NCI-H1105 (cell line): ENCODE data around the gene GTF3A.

ENCODE experiments used
- DNase-seq: peaks from one replicate; lab custom pipeline; 2025; lab: John Stamatoyannopoulos, UW

GTF3A gene

DNA sequence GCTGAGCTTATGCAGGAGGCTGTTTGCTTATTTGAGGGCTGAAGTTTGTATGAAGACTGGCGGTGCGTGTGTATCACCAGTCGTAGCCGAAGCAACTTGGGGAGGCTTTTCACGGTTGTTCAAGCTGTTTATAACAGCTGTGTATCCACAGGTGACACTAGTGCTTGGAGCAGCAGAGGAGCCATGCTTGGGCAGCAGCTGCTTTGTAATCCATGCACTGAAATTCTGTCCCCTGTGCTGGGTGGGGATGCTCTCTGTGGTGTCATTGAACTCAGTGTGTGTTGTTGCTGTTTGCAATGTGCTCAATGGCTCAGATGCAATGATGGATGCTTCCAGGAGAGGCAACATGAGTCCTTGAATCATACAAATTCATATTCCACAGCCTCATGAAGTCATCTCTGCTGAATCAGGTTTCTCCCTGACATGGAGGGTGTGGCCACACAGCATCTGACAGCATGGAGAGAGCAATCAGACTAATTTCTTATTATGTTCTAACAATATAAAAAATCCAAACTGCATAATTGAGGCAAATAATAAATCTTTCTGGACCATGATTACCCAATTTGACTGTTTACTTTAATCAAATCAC, 18.8 kb upstream of the GTF3A start:
- no peak for DNase-seq

DNA sequence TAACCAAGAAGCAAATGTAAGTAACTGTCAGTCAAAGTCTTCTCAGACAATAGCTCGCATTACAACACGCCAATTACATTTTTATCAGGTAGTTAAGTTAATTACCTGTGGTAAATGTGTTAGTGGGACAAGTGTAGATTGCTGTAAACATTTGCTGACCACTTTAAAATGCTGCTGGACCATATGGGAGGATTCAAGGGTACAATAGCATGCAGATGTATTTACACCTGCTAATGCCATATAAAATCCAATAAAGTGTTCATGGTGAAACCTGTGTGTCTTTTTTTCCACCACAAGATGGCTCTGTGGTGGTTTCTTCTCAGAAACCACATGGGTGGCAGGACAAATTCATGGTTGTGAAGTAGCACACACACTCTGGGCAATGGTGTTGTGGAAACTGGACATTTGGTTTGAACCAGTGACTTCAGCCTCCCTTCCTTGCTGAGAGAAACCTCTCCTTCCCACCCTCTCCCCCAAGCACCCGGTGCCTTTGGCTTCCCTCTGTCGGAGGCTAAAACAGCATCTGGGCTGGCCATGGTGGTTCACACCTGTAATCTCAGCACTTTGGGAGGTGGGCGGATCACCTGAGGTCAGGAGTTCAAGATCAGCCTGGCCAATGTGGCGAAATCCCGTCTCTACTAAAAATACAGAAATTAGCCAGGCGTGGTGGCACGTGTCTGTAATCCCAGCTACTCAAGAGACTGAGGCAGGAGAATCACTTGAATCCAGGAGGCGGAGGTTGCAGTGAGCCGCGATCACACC, 18.1 kb upstream of the GTF3A start:
- no peak for DNase-seq

DNA sequence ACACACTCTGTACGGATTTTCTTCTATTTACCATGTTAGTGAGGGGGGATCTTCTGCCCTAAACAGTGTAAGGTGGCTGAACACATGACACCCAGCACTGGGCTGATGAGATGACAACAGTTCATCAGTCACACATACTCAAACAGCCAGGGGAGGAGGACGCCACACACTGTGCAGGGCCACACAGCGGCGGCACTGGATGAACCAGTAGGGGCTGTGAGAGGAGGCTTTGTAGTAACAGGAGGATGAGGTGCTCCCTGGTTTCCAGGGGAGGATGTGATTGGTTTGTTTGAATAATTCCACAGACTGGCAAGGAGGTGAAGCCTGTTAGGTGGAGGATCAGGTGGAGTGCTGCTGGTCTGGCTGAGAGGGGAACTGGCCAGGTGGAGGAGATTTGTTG, 16.3 kb upstream of the GTF3A start:
- DNase-seq, result no peak

DNA sequence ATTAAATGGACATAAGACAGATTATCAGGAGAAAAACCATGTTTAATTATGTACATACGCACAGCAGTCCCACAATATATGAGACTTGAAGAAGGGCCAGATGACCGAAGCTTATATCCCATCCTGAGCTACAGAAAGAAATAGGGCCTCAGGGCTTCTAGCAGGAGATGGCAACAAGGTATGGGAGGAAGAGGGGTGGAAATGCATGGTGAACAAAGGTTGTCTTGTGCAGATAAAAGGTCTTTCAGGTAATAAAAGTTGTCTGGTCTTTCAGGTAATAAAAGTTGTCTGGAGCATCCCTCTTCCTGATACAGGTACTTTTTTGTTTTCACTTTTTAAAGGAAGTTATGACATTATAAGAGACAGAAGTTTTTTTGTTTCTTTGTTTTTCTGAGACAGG, 15.4 kb upstream of the GTF3A start:
- DNase-seq, result no peak

DNA sequence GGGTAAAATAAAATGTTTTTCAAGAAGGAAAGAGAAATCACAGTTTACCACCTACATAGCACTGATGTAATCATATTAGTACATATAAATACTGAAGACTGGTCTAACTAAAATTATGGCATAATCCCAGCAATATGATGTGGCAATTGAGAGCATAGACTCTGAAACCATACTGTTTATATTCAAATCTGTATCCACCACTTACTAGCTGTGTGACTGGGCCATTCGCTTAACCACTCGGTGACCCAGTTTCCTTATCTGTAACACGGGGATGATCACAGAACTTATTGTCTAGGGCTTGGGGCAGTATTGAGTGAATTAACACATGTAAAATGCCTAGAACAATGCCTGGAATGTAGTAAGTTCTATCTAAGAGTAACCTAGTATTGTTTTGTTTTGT, 13.1 kb upstream of the GTF3A start:
- DNase-seq, result no peak

DNA sequence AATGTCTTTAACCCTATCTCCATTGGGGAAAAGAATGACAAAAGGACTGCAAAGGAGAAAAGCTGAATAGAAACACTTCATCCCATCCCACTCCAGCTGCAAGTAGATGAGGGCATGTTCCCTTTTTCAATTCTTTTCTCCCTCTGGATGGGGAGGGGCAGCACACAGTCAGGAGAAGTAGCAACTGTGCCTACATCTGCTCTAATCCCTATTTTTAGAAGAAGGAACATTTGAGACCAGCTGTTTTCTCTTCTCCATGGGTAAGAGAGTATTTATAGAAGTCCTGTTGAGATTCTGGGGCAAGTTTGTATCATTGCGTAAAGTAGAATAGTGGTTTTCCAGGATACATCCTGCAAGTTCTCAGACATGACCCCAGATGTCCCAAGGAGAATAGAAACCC, 9.3 kb upstream of the GTF3A start:
- no peak for DNase-seq

DNA sequence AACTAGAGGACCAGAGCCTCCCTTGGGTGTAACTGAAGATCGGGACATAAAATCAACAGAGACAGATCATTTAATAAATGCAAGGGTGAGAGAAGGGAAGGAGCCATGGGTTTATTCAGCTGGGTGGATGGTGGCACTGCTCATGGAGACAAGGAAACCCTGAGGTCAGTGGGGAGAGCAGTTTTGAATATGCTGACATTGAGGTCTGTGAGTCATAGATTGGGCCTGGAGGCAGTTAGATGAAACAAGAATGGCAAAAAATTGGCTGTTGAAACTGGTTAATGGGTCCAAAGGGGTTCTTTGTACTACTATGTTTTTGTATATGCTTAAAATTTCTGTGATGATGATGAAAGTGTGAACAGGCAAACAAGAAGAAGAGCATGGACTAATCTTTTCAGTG, 5.1 kb upstream of the GTF3A start:
- no peak for DNase-seq

DNA sequence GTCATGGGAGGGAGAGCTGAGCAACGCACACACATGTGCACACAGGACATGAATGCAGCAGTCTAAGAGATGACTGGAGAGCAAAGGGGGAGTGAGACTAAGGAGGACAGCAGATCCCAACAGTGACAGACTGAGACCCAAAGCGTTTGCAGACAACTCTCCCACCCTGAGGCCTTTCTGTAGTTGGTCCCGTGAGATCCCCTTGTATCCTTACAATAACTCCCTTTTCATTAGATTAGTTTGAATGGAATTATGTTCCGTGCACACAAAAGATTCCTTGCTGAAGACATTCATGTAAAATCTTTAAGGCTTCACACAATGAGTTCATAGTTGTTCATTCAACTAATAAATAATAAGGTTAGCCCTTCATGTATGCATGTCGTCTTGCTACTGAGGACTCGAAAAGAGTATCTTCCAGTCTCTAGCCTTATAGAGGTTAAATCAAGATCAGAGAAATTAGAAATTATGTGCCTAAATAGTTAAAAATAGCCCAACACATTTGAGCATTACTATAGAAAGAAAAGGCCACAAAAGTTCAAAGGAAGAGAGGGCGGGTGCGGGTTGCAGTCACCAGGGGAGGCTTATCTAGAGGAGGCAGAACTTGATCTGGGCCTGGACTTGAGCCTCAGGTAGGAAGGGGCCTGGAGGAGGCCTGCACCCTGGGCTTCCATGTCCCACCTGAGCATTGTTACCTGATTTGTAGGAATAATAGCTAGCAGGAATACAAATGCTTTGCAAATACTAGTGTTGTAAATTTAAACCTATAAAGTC, 3.1 kb upstream of the GTF3A start:
- no peak for DNase-seq

DNA sequence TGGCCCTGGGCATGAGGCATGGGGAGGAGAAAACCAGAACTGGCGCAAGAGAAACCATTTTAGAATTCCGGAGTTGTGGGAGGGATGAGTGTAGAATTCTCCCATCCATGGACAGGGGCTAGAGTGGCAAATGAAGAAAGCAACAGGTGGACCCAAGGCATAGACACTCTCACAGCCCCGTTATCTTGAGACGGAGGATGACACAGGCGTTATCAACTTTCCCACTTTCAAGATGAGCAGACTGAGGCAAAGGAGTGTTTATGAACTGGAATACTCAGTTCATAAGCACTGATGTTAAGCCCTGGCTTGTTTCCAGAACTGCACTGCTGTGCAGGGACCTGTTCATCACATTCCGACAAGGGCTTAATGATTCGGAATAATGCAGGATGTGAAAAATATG, 1.1 kb upstream of the GTF3A start:
- DNase-seq, result no peak

DNA sequence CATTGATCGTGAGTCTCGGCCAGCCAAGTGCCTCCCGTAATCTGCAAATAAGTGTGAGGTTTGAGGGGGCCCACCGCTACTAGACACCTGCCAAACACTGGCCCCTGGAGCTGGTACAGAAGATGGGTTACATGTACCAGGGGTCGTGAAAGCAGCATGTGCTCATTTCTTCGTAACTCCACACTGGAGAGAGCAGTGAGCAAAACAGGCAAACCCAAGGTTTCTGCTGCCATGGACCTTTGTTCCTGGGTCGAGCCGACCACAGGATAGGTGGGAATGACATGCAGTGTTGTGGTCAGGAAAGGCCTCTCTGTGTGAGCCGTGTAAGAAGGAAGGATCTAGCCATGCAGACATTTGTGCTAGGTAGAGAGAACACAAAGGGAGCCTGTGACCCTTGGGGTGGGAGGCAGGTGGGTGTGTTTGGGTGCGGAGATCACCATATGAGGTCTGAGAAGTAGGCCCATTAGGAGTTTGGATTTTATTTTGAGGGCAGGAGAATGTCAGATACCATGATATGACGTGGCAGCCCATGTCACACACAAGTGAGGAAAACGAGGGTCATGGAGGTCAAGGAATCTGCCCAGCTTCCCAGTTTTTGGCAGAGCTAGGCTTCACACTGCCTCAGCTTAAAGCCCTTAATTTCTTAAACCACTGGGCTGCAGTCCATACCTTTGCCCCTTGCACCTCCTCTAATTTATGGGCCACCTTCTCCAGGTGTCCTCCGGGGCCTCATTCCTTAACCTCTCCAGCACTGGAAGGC, 919 bp downstream of the GTF3A start:
- no peak for DNase-seq

DNA sequence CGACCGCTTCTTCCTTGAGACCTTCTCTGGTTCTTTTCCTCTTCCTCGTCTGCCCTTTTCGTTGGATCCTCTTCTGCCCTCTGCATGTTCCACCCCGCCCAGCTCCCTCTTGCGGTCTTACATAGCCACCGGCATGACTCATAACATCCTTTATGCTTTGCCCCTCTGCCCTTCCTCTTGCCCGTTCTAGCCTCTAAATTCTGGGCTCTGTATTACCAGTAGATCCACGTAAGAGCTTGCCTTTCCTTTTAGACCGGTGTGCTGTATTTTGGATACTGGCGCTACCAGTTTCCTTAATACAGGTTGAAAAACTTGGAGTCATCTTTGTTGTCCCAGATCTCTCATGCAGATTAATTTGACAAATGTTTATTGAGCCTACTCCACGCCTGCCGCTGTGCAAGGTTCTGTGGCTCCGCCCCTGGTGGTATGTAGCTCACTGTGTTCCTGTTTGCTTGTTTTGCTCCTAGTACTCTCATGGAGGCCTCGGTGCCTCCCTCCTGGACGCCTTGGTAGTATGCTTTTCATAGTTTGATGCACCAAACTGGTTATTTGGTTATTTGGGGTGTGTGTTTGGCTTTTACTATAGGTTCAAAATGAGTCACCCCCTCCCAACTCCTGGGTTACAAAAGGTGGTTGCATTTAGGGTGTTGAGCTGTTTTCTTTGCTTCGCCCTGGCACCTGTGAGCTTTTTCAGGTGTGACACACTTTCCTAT, 1.7 kb downstream of the GTF3A start:
- peak; percentile 12 for DNase-seq

DNA sequence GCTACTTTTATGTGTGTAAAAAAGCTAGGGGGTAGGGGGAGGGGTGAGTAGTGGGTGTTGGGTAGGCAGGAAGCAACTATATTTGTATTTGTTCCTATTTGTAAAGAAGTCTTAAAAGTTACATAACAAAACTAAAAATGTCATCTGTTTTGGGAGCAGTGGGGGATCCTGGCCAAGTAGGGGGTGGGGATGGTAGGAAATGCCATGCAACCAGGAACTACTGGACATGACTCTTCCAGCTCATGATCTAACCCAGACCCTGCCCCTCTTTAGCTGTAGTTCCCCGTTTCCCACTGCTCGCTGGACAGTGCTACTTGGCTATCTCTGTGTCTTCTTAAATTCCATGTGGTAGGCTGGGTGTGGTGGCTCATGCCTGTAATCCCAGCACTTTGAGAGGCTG, 3.2 kb downstream of the GTF3A start:
- no peak for DNase-seq

DNA sequence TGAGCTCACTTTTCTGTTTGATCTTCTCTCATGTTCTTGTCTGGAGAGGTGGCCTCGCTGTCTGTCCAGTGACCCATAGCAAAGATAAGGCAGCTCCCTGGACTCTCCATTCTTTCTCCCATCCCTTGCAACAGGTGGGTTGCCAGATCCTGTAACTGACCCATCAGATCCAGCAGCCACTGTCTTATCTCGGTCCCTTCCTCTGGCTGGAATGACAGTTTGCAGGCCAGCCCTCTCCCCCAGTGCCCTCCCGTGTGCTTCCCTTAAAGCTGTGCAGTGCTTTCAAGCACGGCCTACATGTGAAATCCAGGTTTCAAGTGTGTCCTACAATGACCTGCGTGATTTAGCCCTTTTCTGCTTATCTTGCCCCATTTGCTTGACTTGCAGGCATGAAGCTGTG, 3.7 kb downstream of the GTF3A start:
- no peak for DNase-seq

DNA sequence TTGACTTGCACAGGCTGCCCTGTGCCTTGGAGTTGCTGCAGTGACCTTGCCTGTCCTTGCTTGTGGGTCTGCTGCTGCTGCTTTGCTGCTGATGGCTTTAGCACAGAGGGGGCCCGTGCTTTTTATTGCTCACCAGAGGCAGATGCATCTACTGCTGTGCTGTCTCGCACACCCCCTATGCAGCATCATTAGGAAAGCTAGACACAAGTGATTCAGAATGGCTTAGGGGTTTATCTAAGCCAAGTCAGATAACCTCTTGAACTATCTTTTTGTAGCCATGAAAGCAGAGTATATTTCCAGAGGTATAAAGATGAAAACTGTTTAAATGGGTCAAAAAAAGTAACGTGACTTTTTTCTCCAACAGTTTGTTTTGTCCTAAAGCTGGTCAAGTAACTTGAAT, 7.8 kb downstream of the GTF3A start:
- no peak for DNase-seq

DNA sequence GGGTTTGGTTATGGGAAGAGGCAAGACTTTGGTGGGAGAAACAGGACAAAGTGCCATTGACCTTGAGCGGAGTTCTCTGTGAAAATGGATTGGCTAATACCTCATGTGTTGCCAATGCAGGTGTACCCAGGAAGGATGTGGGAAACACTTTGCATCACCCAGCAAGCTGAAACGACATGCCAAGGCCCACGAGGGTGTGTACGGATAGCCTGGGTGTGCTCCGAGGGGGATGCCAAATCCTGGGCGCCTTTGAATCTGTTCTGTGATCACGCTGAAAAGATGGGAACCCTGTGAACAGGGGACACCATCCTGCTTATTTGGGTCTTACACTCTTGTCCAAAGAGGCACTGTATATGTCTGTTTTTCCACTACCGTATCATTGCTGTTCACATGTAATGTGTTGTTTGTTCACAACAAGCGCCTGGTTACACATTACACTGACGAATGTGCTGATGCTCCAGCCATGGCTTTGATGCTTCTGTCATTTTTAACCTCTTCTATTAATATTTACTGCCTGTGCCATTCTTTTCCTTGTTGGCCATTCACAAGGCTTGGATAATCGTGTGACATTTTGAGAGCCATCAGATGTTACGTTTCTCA, 8.3 kb downstream of the GTF3A start:
- no peak for DNase-seq

DNA sequence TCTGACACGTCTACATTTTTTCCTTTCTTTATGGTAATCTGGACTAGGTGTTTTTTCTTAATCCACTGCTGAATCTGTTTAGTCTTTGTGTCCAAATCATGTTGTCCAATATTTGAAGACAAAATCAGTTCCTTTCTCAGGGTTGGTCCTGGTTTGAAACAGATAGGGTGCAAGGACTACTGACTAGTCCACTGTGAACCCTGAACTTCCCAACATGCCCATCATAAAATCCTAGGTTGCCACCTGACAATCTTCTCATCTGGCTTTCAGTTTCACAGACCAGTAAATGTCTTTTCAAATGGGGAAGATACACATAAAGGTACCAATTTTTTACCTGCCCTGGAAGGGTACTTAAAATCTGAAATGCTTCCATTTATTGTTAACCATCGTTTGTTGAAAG, 12.7 kb downstream of the GTF3A start:
- no peak for DNase-seq

DNA sequence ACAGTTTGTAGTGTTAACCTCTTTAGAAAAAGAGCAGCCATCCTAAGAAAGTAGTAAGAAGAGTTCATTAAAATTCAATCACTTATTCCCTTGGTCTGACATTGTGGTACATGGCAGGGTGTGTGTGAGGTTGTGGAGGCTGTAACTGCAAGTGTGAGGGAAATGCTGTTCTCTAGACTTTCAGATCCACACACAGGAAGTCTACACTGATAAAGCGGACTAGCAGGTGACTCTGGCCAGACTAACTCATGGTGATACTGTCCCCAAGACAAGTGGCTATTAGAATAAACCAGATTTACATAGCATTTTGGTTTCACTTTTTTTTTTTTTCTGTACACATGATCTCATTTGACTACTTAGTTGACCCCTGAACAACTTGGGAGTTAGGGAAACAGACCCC, 16.0 kb downstream of the GTF3A start:
- DNase-seq, result no peak

DNA sequence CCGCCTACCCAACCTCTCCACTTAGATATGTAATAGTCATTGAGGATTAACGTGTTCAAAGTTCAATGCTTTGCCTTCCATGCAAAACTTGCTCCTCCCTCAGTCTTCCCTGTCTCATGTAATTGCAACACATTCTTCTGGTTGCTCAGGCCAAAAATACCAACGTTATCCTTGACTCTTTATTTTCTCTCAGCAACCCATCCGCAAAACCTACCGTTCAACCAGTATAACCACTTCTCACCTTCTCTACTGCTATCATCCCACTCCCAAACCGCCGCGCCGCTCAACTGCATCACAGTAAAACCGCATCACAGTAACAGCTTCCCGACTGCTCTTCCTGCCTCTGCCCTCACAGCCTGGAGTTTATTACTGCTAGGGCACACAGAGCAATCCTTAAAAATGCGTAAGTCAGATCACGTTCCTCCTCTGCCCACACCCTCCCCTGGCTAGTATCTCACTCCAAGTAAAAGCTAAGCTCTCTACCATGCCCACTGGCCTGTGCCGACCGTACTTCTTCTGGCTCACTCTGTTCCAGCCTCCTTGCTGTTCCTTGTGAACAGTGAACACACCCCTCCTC, 17.7 kb downstream of the GTF3A start:
- DNase-seq, result no peak

DNA sequence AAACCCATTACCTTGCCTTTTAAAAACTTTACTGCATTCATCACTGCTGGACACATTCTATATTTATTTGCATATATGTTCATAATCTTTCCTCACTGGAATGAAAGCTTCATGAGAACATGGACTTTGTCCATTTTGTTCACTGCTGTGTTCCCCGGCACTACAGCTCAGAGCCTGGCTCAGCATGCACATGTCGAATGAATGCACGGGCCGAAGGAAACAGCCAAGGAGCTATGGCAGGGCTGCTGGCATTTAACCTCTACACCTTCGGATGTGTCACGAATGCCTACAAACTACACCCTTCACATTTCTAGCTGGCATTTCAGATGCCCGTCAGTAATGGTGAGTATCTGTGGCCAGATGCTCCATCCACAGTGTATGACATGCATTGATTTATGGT, 18.4 kb downstream of the GTF3A start:
- DNase-seq, result no peak

DNA sequence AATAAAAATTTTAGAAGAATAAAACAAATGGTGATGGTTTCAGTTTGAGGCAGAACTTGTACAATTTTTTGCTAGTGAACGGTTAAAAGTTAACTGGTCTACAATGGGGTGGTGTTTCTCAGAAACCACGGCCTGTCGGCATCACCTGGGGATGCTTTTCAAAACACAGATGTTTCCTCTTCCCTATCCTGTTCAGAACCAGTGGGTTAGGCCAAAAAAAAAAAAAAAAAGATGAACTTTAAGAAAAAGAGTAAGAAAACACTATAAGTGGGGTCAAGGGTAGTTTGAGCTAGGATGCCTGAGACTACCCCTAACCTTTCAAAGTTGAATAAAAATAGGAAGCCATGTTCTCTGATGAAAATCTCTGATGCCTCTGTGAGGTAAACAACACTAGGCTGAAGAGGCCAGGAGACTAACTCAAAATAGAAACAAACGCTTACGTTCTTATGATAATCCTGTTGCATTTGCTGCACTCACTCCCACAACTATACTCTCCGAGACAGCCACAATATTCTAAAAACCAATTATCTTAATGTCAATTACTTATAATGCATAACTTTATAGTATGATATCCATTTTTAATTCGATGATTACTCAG, 22.7 kb downstream of the GTF3A start:
- no peak for DNase-seq

DNA sequence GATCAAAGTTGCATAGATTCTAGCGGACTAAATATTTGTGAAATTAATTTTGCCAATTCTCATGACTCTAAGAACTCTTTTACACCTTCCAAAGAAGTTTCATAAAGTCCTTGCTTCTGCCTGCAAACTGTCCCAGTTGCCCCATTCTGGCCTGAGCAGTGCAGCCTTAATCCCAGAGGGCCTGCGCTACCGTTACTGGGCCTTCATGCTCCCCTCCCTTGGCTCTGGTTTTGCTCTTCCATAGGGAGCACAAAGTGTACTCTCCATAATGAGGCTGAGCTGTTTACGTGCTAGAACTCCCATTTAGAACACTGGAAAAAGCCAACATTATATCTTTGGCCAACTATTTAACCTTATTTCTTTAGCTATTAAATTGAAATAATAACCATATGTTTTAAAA, 23.9 kb downstream of the GTF3A start:
- DNase-seq, result no peak
